Pons (tissue), 1 donor: ENCODE data around the gene ZNF581.

Experiments used
- DNase-seq: peaks from one replicate; pipeline ENCODE4 v3.0.0-alpha.2; 2016; ENCODE audit warnings: low spot score

Gene ZNF581

DNA sequence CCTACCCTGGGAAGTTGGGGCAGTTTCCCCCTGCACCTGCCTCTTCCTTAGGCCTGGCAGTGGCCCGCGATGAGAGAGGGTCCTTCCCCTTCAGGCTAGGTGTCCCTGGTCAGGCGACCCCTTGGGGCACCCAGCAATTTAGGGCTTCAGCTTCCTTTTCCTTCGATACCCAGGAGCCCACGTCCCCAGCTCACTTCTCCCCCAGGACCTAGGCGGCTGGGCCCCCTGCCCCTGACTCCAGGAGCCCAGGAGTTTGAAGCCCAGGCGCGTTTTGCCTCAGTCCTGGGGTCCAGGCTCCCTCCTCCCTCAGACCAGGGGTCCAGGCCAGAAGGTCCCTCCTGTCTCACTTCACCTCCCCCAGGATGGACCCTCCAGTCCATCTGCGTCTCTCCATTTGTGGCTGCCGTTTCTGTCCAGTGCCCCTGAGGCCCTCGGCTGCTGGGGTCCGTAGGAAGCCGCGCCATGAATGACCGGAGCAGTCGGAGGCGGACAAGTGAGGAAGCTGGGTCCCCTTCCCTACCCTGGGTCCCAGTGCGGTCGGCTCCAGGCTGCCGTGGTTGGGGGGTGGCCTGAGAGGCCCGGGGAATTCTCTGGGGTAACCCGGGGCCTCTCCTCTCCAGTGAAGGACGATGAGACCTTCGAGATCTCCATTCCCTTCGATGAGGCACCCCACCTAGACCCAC is 5.3 kb downstream of the ZNF581 start:
- no peak for DNase-seq

DNA sequence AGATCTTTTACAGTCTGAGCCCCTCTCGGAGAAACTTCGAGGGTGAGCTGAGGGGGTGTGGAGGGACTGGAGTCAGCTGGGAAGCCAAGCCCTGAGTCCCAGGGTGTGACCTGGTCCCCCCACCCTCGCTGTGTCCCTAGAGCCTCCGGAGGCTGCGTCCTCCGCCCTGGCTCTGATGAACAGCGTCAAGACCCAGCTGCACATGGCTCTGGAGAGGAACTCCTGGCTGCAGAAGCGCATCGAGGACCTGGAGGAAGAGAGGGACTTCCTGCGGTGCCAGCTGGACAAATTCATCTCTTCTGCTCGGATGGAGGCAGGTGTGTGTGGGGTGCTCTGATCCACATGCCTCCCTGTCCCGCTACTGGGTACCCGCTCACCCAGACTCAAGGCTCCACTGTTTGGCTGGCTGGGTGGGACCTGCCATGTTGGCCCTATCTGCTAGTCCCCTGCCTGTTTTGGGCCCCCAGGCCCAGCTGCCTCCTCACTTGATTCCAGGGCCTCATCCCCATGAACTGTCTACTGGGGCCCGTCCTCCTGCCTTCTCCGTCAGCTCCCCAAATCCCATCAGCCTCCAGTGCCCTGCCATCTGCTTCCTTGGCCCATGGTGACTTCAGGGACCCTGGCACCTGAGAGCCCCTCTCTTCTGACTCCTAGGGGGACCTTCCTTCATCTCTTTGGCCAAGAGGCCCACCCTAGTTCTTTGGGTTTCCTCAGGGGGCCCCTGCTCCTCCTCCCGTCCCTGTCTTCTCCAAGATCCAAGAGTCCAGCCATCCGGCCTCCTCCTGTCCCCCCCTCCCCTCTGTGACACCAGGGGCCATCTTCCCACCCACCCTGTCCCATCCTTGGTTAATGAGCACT is 6.0 kb downstream of the ZNF581 start:
- no peak for DNase-seq

DNA sequence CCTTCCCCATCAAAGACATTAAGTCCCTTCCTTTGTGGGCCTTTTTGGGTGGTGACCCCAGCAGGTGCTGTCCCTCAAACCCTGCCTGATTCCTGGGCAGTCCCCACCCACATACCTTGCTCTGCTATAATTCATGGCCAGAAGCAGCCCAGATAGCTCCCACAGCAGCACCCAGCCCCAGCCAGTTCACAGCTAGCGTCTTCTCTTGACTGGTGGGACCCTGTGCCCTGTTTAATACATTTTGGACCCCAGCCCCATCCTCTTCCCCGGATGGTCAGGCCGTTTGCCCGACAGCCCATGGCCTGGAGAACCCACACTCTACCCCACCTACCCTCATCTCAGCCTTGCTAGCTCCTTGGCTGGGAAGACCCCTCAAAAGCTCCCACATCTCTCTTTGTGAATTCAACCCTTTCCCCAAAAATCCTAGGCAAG is 6.7 kb downstream of the ZNF581 start:
- no peak for DNase-seq

DNA sequence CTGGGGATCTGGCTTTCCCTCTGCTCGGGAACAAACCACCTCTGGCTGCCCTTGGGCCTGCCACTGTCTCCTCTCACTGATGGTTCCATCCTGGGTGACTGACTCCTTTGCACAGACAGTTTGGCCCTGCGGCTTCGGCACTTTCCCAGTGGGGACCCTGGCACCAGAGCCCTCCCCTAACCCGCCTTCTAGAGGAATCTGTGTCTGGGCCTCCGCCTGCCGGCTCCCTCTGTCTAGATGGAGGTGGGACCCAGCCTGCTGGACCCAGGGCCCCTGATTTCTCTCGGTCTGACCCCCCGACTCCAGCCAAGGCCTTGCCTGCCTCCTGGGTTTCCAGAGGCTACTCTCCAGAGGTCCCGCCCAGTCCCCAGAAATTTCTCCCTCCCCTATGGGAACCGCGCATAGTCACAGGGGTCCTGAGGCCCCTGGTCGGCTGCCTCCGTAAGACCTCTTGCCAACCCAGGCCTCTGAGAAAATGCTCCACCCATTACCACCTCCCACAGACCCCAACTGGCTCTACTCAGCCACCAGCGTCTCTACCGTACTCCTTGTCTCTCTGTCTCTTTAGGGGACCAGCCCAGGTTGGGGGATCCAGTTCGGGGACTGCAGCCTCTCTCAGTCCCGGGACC is 7.3 kb downstream of the ZNF581 start:
- no peak for DNase-seq

DNA sequence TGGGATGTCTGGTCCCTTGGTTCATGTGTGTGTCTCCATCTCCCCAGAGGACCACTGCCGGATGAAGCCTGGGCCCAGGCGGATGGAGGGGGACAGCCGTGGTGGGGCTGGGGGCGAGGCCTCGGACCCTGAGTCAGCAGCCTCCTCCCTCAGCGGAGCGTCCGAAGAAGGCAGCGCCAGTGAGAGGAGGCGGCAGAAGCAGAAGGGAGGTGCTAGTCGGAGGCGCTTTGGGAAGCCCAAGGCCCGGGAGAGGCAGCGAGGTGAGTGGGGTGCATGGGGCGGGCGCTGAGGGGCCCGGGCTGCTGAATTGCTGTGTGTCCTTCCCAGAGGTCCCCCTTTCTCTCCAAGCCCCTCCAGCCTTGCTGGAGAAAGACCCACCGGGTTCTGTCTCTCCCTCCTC is 7.8 kb downstream of the ZNF581 start:
- no peak for DNase-seq

DNA sequence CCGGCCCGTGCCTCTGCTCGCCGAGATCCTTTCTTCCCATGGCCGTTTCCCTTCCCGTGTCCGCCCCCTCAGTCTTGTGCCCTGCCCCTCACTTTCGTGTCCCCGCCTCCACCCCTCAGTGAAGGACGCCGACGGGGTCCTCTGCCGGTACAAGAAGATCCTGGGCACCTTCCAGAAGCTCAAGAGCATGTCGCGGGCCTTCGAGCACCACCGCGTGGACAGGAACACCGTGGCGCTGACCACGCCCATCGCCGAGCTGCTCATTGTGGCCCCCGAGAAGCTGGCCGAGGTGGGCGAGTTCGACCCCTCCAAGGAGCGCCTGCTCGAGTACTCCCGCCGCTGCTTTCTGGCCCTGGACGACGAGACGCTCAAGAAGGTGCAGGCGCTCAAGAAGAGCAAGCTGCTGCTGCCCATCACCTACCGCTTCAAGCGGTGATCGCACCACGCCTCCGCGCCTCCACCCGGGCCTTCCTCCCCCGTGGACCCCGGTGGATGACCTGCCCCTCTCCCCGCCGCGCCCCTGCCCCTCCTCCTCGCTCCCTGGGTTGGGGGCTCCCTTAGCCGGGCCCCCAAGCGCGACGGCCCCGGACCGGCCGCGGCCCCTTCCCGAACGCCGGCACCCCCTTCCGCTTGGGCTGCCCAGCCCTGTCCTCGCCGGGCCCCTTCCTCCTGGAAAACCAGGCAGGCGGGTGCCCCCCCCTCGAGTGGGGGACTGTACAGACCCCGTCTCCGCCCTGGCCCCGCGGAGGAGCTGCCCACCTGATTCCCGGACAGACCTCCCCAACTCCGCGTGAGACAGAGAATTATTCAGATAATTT is 9.1 kb downstream of the ZNF581 start:
- no peak for DNase-seq

DNA sequence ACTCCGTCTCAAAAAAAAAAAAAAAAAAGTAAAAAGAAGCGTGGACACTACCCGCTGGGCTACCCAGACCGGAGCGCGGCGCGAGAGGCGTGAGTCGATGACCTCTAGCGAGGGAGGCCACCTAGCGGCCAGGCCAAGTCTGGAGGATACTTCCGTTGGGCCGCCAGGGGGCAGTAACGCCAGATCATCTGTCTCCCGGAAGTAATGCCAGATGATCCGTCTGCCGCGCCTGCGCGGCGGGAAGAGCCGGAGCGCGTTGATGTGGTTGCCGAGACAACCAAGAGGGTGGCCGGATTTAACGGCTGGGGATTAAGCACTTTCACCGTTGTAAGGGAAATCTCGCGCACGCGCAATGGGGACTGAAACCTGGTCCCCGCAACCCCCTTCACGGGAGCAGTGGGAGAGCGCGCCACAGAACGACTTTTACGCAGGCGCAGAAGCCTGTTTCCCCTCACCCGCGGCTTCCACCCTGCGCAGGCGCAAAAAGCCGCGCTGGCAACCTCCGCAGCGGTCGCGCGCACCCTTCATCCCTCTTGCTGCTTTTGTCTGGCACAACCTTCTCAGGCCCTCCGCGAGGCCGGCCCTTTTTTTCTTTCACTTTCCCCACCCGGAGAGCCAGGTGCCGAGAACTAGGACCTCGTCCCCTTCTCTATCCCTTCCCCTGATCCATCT is 10.3 kb downstream of the ZNF581 start:
- DNase-seq, result peak; percentile 99

DNA sequence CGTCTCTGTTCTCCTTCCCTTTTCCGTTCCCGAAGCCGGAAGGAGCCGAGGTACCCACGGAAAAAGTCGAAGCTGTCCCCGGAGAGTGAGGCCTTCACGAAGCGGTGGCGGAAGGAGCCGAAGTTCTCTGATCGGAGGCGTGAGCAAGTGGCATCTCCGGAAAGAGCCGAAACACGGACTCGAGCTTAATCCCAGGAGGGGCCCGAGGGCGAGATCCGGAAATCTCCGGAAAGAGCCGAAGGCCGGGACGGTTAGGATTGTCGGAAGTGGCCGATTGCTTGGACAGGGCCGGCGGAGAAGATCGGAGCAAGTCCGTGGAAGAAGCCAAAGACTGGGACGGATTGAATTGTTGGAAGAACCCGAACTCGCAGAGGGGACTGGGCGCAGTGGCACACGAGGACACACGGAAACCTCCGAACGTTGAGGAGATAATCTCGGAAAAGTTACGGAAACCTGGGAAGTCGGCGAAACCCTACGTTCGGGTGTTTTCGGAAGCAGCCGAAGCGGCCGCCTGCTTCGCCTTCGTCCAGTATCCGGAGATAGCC is 10.9 kb downstream of the ZNF581 start:
- peak; percentile 100 for DNase-seq

DNA sequence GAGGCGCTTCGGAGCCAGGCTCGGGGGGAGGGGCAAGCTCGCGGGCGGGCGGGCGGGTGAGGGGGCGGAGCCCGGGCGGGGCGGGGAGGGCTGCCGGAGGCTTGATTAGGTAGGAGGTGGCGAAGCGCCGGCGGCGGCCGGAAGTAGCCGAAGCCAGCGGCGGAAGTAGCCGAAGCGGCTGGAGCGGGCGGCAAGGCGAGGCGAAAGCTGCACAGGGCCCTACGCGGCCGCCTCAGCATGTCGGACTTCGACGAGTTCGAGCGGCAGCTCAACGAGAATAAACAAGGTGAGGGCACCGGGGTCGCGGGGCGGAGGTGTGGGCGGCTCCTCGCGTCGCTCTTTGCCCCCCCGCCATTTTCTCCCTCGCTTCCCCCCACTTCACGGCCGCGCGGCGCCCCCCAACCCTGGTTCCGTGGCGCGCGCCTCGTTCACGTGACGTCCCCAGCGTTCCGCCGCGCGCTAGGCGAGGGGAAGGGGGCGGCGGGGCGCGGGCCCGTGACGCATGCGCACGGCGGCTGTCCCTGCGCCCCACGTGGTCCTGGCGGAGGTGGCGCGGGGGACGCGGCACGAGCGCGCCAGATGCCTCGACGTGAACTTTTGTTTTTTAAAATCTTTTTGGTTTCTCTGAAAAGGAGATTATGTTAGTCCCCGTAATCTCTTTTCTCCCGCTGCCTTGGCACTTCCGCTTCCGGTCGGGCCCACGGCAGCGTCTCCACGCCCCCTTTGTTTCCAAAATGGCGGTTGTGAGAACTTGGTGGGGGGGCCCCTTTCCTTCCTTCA is 11.6 kb downstream of the ZNF581 start, which contains the start of gene U2AF2:
Gene U2AF2 (plus strand): TSS at position 168 of the 780 bp plus-strand sequence. CDS start 70 bp downstream, at position 238.
- peak; percentile 59 for DNase-seq

DNA sequence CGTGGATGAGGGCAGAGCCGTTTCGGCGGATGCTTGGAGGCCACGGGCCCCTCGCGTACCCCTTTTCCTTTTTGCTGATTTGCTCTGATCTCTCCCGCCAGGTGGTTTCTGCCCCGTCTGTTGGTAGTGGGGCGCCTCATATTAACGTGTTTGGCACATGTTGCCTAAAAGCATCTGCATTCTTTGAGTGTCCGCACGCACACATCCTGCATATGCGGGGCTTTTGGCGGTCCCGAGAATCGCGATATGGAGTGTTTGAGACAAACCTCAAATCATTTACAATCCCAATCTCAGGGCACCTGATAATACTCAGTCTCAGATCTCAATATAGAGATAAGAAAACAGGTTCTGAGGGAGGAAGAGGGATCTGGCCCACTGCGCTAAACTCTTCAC is 12.2 kb downstream of the ZNF581 start:
- no peak for DNase-seq

DNA sequence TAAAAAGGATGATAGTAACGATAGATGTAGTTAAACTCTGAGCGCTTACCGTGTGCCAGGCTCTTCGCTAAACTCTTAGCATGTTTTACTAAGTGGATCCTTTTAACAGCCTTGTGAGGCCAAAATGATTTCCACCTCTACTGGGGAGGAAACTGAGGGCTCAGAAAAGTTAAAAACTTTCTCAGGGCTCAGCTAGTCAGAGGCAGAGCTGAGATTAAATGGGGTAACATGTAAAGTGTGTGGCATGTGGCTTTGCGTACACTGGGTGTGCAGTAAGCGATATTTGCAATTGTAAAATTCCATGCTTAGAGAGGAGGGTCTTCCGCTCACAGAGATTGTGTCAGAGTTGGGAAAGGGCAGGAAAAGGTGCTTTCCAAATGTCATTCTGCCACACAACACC is 13.1 kb downstream of the ZNF581 start:
- no peak for DNase-seq

DNA sequence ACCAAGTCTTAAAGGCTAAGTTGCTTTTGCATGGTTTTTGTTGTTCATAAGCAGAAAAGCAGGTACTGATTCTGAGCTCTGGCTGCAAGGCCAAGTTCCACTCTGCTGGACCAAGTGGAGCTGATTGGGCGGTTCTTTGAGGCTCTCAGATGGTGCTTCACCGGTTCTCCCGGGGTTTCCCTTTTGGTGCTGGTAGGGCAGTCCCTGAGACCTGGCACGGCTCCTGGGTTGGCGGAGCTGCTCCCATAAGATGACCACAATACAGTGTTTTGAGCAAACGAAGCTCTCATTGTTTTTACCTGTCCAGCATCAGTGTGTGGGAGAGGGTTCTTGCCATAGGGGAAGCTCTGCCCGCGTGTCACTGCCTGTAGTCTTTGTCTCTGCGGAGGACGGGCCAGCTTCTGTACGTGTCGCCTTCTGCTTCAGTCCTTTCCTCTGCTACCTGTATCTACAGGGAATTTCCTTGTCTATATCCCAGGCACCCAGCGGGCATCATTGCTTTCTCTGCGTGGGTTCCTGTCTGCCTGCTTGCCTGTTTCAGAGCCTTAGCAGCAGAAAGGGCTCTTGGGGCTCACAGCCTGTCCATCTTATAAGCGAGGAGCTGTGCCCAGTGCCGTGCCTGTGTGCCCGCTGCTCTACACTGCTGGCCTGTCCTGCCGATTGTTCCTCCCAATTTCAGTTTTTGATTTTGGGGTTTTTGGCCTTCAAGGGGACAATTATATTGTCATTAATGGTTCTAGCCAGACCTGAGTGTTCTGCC is 13.7 kb downstream of the ZNF581 start:
- DNase-seq, result no peak

DNA sequence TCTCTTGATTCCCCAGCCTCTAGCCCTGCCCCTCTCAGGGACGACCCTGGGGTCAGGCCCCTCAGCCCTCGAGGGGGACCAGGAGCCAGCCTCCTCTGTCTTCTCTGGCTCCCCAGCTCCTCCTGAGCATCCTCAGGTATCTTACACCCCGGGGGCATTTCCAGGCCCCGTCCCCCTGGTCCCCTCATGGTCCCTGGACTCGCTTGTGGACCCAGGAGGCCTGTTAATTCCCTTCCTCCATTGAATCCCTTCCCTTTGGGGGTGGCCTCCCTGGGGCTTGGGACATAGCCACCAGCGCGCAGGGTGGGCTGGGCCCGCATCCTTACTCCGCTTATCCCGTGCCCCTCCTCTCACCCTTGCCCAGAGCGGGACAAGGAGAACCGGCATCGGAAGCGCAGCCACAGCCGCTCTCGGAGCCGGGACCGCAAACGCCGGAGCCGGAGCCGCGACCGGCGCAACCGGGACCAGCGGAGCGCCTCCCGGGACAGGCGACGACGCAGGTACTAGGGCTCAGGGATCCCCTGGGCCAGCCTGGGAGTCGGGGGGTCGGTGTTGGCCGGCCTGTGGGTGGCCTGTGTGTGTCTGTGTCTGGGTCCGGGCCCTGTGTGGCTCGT is 15.5 kb downstream of the ZNF581 start:
- DNase-seq, result no peak

DNA sequence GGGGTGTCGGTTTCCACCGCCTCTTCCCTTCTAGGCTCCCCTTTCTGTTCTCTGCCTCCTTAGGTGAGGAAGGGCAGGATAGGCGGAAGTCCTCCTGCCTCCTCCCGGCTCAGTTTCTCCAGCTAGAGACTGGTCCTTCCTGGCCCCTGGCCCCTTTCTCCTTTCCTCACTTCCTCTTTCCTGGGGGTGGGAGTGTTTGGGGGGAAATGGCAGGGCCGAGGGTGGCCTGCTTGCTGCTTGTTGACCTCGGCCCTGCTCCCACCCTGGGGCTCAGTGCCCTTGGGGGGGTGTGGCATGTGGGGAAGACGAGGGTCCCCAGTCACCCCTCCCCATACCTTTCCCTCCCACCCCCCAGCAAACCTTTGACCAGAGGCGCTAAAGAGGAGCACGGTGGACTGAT is 16.4 kb downstream of the ZNF581 start:
- no peak for DNase-seq

DNA sequence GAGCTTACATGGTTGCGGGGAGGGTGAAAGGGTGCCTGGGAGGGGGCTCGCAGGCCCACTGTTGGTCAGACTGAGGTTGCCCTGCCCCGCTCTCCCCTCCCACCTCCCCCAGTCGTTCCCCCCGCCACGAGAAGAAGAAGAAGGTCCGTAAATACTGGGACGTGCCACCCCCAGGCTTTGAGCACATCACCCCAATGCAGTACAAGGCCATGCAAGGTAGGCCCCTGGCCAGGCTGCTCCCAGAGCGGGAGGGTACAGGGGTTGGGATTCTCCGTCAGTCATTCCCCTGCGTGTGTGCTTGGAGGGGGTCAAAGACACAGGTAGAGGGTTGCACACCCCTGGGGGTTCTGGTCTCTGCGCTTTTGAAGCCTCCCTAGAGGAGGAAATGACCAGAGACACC is 17.0 kb downstream of the ZNF581 start:
- no peak for DNase-seq

DNA sequence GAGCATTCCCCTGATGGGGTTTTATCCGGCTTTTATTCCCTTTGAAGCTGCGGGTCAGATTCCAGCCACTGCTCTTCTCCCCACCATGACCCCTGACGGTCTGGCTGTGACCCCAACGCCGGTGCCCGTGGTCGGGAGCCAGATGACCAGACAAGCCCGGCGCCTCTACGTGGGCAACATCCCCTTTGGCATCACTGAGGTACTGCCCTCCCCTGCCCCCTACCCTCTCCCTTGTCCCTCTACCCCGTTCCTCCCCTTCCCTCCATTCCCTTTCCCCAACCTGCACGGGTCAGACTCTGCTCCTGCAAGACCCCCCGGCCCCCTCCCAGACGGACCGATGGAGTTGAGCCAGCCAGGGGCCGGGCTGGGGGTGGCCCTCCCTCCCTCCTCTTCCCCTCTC is 17.5 kb downstream of the ZNF581 start:
- DNase-seq, result no peak

DNA sequence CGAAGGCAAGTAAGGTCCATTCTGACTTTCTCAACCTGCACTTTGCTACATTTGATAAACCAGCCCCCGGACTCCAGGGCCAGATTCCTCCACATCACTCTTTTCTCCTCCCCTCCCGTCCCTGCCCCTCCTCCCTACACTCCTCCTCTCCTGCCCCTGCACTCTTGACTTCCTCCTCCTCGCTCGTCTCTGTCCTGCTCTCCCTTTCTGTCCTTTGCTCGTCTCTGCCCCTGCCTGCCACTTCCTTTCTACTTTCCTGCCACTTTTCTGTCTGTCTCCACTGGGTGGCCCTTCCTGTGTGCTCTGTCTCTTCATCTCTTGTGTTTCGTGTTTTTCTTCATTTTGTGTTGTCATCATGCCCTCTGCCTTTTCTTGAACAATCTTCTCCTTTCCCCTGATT is 18.4 kb downstream of the ZNF581 start:
- no peak for DNase-seq

DNA sequence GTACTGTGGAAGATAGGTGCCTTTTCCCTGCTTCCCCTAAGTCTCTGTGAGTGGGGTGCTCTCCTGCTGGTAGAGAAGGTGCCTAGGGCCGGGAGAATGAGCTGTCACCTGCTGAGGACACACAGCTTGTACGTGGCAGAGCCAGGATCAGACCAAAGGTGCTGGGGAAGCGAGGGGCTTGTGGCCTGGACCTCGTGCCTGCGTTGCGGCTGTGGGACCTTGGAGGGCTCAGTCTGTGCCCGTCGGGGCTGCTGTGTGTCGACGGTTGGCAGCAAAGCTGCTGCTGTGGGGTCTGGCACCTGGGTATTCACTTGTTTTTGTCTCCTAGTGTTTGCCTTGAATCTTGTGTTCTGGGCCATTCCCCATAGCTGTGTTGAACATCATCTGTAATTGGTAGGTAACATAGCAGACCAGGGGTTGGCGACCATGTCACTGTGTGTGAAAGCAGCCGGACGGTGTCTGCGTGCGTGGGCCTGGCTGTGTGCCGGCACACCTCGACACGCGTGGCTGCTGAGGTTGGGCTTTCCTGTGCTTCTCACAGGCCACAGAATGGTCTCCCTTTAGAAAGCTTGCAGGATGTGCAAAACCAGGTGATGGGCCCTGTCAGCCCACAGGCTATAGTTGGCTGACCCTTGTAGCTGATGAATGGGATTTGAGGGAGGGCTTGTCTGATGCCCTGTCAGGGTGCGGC is 20.5 kb downstream of the ZNF581 start:
- no peak for DNase-seq
